ENCODE measurements around the gene GHDC. TPM values are rescaled to one million over a fixed set of nuclear protein-coding genes. Genes with fewer than 3 reads are reported as not detected.

The GHDC gene
- total RNA-seq, 1 experiment from 2014 or later, result 8.5 TPM

- Histone ChIP-seq H3K23me2 (ENCODE audit: insufficient read length, low read depth, low read length, poor library complexity, severe bottlenecking) (no peaks in the 10 kb centered on the region), H2BK5ac (ENCODE audit: insufficient read length, low read length) (no peak overlapping the region), H4K5ac (ENCODE audit: insufficient read length, low read depth, low read length) (no peak overlapping the region), H3K4me1 (ENCODE audit: insufficient read depth, low read length) (no peaks in the 10 kb centered on the region), H3T11ph (ENCODE audit: low read length) (no peak overlapping the region), H2AK5ac (ENCODE audit: insufficient read length, low read length) (no peak overlapping the region), H3K79me2 (ENCODE audit: insufficient read depth, low read length) (no peaks in the 10 kb centered on the region), H3K79me1 (ENCODE audit: insufficient read depth, low read depth, low read length, poor library complexity, severe bottlenecking) (no peaks in the 10 kb centered on the region), H3K14ac (ENCODE audit: insufficient read depth, low read length) (no peak overlapping the region), H3K4me2 (ENCODE audit: insufficient read depth, insufficient read length, low read length) (no peak overlapping the region), H3K56ac (ENCODE audit: insufficient read length, low read depth, low read length) (no peak overlapping the region), H2BK120ac (ENCODE audit: low read depth, low read length, poor library complexity, severe bottlenecking) (no peak overlapping the region), H2BK12ac (ENCODE audit: insufficient read length, low read depth, low read length) (no peak overlapping the region), H4K20me1 (ENCODE audit: control insufficient read depth, insufficient read depth, insufficient read length) (no peaks in the 10 kb centered on the region), H2BK15ac (ENCODE audit: low read depth, low read length) (no peak overlapping the region), H3K9ac (ENCODE audit: extremely low read depth, insufficient read length, low read length) (no peak overlapping the region), H3K4ac (ENCODE audit: low read depth, low read length) (no peak overlapping the region), H2AFZ (ENCODE audit: low read length) (no peak overlapping the region), H3K18ac (ENCODE audit: insufficient read length, low read depth, low read length) (no peak overlapping the region), H3K23ac (ENCODE audit: insufficient read length, low read depth, low read length) (no peak overlapping the region), H3K27ac (ENCODE audit: insufficient read length, low read depth, low read length) (no peak overlapping the region), H3K9me3 (ENCODE audit: control insufficient read depth, low read depth, low read length) (no peaks in the 10 kb centered on the region), H4K91ac (ENCODE audit: insufficient read length, low read depth, low read length) (no peak overlapping the region), H3K27me3 (ENCODE audit: insufficient read depth, low read length) (no peaks in the 10 kb centered on the region), H4K8ac (replicated peaks; ENCODE audit: insufficient read length, low read depth, low read length) (no peak overlapping the region), H2BK20ac (ENCODE audit: low read depth, low read length, poor library complexity, severe bottlenecking) (no peak overlapping the region)
- H3K4me3 Mint-ChIP-seq, result no peak overlapping the region
- DNase-seq, result no peak
- no peaks in the 10 kb centered on the region for H3K9me3 Mint-ChIP-seq
- H3K27me3 Mint-ChIP-seq (ENCODE audit: low read depth), result no peaks in the 10 kb centered on the region
- no peak overlapping the region for H3K27ac Mint-ChIP-seq
- TF ChIP-seq CTCF (conservative IDR thresholded peaks at IDR 0.05), result no peak
- 0 out of 7 replicates have a peak, but pooled peaks cover 0 to 2% (median 0%) of the 10 kb centered on the region in 3 experiments for H3K36me3 Mint-ChIP-seq (ENCODE audit: insufficient read depth in 1 of 3, low read depth in 3 of 3)
- WGBS (ENCODE audit: extremely low coverage, insufficient read length, low lambda C conversion rate), result no CpG with 5 or more reads among the region's 5 CpGs
- H3K4me1 Mint-ChIP-seq, result no peaks in the 10 kb centered on the region
Measured at GRCh38 chr17:42233156-42233555, 38.9 kb upstream of the GHDC start.
